ENCODE data around the gene SLC38A8. TPM values are rescaled to one million over a fixed set of nuclear protein-coding genes. Genes with fewer than 3 reads are reported as not detected.

SLC38A8 gene
- total RNA-seq, 1 experiment from 2014 or later: 0.42 TPM

DNA sequence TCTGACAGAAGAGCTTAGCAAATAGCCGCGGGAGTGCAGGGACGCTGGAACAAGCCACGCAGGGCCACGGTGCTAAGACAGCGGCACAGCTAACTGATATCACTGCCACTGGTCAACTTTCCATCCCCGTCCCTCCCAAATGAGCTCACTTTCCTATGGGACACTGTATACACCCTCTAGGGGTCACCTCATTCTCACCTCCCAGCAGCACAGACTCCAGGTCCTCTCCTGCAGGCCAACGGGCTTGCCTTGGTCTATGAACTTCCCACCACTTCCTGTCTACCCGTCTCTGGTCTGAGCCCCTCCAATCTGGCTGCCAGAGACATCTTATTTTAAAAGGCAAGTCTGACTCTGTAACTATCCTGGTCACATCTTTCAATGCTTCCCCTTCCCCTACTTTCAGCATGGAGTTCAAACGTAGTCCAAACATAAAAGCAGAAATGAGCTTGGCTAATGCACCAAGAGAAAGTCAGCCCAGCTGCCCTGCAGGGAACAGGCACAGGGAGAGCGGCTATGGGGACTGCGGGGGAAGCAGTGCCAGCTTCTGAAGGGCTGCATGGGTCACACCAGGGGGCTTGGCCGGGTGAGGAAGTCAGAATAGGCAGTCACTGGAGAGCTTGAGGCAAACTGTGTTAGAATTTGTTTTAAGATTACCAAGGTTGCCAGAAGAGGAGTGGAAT is 26.3 kb upstream of the SLC38A8 start:
- DNase-seq (ENCODE audit: low read depth): no peak

DNA sequence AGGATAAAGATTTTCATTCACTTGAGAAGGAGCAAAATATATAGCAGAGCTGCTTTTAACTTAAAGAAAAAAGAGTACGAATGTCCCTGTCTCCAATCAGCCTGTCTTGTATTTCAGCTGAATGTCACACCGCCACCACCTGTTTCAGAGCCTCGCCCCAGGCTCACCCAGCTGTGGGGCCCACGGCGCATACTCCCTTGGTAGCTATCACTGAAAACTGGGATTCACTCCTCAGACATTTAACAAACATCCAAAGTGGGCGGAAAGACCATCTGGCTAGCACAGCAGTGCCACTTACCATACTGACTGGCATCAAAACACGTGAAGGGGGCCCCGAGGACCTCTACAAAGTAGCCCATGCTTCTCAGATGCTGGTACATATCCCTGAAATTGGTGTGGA is 25.4 kb upstream of the SLC38A8 start:
- no peak for DNase-seq (ENCODE audit: low read depth)

DNA sequence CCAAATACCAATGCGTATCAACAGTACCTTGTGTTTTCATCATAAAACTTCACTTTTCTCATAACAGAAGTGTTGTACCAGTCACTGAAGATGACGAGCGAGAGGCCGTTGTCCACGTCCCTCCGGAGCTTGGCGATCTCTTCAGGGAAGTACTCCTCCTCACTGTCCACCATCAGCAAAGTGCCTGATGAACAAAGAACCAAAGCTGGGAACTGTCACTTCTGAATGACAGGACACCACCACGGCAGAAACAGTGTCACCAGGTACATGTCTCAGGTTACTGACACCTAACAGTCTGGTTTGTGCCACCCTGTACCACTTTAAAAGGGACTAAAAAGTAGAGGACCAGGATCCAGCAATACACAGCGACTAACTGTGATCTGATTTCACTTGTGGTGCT is 25.0 kb upstream of the SLC38A8 start:
- no peak for DNase-seq (ENCODE audit: low read depth)

DNA sequence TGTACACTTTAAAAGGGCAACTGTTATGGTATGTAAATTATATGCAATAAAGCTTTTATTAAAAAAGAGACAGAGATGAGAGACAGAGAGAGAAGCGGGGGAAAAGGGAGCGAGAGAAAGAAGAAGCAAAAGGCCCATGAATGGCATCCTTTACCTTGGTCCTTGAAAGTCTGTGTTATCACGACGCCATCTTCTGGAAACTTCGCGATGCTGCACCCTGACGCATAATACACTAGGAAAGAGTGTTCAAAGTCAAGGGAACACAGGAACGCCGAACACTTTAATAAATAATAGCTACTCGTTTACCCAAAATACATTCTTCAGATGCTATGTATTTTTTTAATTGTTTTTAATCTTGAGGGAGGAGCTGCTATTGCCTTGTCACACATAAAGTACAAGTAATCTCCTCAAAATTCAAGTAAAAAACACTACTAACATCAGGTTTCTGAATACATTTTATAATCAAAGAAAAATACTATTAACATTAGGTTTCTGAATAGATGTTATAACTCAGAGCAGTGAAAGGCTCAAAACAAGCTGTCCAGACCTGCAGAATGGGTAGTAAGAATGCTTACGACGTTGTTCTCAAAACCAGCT is 23.0 kb upstream of the SLC38A8 start:
- DNase-seq (ENCODE audit: low read depth): peak; percentile 51

DNA sequence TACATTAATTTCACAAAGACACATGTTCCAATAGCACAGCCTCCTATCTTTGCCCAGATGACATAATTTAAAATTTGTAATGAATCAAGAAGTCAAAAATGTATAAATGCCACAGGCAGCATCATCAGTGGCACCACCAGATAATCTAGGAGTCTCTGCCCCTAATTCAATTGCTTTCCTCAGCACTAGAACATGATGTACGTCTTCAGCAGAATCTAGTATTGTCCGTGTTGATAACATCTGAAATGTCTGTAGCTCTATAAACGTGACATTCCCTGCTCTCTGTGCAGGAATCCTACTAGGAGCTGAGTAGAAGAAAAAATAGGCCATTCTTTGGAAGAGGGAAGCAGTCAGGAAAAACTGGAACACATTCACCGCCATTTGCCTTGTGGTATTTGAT is 21.4 kb upstream of the SLC38A8 start:
- DNase-seq (ENCODE audit: low read depth): no peak

DNA sequence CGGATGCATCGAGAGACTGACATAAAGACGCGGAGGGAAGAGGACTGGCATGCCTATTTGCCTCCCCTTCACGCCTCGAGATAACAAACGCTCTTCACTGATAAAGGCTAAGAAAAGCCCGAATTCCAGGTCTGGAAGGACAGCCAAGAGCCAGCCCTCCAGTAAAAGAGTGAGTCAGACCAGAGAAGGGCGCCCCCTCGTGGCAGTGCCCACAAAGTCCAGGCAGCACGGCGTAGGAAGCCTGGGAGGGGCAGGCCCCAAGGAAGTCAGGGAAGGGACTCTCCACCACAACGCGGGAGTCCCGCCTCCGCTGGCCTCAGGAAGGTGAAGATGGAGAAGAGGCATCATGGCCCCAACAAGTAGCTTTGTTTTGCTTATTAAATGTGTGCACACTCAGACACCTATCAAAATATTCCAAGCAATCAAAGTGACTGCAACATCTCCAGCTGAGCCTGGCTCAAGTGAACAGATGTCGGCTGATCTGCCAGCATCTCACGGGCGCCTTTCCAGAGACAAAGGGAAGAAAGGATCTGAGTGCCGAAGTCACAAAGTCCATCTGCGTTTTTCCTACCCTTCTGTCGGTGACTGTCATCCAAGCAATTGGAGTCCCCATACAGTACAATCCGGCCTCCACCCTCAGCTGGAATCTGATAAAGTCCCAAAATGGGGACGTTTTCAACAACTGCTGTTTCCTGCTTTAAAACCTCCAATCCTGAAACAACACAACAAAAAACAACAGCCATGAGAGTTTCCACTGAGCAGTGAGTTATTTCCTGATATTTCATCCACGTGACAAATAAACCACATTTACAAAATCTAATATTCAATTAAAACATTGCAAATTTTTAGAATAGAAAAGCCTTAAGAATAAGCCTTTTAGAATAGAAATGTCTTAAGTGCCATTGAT is 20.4 kb upstream of the SLC38A8 start:
- DNase-seq (ENCODE audit: low read depth): peak; percentile 58

DNA sequence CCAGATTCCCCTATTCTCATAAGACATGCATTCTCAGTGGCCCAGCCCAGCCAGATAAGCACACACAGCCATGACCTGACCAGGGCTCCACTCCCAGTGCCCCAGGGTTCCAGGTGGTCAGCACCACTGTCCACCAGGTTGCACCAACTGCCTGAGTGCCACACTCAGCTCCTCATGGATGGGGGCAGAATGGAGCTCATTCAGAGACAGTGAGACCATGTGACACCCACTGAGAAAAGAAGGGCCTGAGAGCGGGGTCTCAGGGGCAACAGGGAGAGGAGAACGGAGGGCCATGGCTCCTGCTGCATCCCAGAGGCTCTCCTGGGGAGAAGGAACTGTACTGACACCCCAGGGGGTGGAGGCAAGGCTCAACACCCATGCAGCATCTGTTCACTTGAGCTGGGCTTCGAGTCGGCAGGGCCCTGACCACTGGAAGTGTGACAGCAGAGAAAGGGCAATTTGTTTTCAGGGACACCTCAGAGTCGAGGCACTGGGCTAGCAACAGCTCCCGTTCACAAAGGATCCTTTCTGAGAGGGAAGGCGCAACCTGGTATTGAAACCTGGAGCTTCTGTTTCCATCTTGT is 18.7 kb upstream of the SLC38A8 start:
- DNase-seq (ENCODE audit: low read depth): no peak

DNA sequence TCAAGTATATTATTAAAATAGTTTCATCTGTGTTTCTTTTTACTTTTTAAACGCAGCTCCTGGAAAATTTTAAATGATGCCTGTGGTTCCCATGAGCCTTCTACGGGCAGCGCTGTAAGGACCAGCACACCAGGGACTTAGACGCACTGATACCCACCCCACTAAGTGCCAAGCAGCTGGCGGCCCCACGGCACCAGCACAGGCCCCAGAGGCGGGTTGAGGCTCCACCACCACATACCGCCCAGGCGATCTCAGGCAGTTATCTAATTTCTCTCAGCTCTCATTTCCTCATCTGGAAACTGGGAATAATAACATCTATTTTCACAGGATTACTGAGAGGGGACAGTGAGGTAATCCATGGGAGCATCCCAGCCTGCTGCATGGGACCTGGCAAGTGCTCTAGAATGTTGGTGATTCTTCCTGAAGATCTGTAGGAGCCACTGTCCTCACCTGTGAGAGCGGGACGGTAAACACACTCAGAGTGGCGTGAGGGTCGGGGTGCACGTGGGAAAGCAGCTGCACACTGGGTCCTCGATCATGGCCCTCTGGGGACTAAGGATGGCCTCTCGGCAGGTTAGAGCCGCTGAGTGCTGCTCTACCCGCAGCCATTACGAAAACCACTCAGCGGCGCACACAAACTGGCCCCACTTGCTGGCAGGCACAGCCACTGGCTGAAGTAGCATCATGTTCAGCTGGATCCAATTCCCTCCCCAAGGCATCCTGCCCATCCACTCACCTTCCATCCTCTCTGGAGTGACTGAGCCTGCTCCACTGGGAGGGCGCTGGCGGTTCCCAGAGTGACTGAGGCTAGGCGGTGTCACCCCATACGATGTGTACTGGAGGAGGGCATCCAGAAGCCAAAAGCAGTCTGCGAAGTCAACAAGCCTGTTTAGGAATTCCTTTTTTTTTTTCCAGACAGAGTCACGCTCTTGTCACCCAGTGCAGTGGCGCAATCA is 17.6 kb upstream of the SLC38A8 start:
- DNase-seq (ENCODE audit: low read depth): no peak

DNA sequence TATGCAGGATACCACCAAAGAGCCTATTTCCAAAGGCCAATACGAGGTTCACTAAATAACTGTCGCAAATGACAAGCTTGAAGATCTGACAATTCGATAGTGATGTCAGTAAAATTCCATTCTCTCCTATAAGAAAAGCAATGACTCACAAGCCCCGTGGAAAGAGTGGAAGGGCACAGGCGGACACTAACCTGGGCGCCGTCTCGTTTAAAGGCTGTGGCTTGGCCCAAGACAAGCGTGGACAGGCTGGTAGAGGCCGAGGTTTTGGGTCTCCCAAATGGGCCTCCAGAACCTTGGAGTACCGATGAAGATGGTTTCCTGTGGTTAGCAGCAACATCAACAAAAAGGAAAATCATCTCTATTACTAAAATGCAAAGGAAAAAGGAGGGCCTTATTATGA is 16.5 kb upstream of the SLC38A8 start:
- DNase-seq (ENCODE audit: low read depth): no peak

DNA sequence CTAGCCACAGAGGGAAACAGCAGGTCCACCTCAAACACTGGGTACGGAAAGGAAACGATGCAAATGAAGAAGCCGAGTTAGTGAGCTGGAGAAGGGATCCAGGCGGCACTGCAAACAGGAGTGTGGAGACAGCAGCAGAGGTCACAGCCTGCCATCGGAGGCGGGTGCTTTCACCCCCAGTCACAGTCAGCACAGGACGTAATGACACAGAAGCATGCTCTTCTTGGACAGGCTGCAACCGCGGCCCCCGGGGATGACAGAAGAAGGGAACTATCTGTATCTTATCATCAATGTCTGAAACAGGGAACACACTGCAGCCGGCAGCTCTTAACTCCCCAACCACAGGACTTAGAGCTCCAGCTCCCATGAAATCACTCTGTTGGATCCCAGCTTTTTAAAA is 16.1 kb upstream of the SLC38A8 start:
- DNase-seq (ENCODE audit: low read depth): no peak

DNA sequence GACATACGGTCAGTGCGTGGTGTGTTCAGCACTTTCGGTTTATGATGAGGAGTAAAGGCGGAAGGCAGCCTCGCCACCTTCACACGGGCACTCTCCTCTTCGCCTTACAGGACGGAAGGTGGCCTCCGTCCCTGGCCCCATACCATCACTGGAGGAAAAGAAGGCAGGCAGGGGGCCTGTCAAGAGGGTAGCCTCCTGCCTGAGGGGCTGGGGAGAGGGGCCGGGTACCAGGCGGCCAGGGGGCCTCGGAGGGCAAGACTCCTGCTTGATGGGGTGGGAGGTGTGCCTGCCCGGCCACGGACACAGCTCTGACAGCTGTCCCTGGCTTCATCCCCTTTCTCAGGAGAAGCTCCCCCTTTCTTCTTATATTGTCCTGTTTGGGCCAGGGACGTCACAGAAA is 15.6 kb upstream of the SLC38A8 start:
- DNase-seq (ENCODE audit: low read depth): no peak

DNA sequence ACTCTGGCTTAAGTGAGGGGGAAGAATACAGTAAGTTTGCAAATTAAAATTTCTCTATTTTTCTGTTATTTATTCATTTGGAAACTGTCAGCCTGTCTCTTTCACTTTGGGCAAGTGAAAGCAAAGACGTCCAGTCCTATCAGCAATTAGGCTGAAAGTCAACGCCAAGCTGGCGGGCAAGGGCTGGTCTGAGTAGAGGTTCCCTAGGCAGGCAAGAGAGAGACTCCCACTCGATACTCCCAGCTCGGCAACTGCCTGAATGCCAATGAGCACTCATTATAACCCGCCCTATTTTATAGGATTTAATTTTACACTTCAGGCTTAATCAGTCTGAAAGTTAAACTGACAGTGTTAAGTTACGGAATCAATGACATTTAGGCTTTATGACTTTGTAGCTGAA is 14.3 kb upstream of the SLC38A8 start:
- DNase-seq (ENCODE audit: low read depth): no peak

DNA sequence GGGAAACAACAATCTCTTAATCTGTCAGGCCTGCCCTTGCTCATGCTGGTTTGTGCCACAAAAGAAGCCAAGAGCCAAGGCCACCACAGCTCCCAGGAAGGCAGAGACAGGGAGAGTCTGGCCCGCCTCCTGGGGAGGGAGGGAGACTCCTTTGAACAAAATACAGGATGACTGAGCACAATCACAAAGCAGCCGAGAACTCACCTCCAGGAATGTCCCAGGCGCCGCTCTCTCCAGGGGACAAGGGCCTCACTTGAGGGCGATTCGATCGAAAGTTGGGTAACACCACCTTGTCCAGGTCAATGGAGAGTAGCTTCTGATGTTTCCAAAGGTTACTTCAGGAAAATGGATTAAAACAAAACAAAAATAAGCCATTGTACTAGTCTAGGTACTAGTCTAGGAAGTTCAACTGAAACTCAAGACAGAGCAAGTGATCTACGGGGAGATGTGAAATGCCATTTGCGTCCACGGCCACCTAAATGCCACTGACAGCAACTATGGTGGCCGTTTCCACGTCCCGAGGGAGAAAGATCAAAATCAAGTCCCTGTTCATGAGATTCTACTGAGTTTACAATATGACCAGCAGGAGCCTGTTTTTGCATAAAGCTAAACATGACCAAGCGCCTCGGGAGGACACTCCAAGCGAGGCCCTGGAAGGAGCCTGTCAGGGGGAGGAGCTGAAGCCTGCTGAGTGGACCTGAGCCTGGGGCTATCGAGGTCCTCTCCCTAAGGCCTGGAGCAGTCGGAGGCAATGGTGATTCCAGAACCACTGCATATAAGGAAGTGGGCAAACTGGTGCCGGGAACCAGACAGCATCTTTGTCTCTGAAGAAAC is 13.4 kb upstream of the SLC38A8 start:
- DNase-seq (ENCODE audit: low read depth): no peak

DNA sequence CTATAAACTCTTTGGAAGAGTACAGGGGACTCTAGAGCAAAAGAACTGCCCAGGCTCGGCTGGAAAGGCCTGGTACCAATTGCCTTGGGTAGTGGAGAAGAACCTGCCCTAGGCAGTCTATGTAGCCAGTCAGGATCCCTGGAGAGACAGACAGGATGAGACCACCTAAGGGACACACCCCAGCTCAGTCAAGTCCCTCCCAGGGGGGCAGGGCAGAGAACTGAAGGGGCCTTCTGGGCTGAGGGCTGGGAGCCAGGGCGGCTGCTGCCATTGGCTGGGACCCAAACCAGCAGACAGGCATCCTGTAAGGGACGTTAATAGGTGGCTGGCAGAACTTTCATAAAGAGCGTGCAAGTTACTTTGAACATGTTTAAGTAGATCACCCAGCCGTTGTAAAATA is 12.8 kb upstream of the SLC38A8 start:
- DNase-seq (ENCODE audit: low read depth): no peak

DNA sequence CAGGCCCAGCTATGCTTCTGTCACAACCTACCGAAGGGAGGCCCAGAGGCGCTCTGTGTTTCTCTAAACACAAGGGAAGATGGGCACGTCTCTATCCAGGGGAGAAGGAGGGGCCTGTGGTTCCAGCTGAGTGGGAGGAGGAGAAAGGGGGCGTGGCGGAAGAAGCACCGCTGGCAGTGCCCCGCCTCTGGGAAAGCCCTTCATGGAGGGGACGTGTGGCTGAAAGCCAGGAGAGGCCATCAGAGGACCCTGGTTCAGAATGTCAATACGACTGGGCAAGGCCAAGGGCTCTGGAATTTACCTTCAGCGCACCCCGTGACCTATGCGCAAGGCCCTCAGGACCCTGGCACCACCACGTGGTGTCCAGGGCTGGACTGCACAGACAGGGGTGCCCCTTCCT is 12.3 kb upstream of the SLC38A8 start:
- DNase-seq (ENCODE audit: low read depth): no peak

DNA sequence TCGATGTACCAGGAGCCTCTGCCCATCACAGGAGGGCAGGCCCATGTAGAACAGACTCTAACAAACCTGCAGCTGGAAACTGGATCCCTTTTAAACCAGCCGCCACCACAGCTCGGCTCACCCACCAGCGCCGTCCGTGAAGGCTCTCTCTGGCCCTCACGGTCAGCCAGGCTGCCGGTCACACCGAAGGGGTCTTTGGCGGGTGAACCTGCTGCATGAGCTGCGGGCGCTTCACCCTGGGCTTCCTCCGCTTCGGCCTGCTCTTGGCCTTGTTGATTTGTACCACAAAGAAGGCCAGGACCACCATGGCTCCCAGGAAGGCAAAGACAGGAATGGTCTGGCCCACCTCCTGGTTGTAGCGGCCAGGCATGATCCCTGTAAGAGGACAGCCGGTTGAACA is 11.7 kb upstream of the SLC38A8 start:
- no peak for DNase-seq (ENCODE audit: low read depth)

DNA sequence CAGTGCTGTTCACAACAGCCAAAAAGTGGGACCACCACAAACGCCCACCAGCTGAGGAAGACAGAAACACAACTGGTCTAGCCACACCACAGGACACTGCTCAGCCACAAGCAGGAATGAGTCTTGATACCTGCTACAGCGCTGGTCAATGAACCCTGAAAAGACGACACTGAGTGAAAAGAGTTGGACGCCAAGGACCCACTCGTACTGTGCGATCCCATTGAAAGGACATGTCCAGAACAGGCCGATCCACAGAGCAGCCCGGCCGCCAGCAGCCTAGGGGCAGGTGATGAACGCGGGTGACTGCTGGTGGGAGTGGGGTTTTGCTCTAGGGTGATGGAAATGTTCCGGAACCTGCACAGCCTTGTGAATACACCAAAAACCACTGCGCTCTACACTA is 10.6 kb upstream of the SLC38A8 start:
- no peak for DNase-seq (ENCODE audit: low read depth)

DNA sequence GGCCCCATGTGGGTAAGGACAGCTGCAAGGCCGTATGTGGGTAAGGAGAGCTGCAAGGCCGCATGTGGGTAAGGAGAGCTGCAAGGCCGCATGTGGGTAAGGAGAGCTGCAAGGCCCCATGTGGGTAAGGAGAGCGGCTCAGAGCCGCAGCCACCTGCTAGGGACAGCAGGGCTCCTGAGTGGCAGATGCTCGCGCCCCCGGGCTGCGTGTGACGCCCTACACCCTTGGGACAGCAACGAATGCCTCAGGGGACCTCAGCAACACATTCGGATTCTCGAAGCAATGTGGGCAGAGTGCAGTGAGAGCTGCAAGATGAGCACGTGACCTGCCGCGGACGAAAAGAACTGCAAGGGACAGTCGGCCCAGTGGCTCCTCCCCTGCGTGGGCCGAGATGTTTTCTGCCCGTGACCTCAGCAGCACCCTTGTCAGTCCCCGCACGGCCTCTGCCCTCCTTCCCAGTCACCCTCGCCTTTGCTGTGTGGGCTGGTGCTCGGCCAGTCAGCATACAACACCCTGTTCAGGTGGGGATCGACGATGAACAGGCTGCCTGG is 9.6 kb upstream of the SLC38A8 start:
- no peak for DNase-seq (ENCODE audit: low read depth)

DNA sequence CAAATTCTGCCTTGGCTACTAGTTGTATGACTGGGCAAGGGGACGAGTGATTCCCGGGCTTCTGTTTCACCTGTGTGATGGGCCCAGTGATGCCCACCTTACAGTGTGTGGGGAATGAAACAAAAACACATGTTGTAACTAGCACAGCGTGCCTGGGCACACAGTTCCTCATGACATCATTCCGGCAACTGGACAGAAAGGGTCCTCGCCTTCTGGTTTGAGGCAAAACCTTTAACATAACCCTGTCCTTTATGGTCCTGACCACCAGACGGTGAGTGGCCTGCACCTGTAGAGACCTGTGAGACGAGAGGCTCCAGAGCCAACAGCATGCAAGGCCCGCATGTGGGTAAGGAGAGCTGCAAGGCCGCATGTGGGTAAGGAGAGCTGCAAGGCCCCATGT is 7.7 kb upstream of the SLC38A8 start:
- no peak for DNase-seq (ENCODE audit: low read depth)

DNA sequence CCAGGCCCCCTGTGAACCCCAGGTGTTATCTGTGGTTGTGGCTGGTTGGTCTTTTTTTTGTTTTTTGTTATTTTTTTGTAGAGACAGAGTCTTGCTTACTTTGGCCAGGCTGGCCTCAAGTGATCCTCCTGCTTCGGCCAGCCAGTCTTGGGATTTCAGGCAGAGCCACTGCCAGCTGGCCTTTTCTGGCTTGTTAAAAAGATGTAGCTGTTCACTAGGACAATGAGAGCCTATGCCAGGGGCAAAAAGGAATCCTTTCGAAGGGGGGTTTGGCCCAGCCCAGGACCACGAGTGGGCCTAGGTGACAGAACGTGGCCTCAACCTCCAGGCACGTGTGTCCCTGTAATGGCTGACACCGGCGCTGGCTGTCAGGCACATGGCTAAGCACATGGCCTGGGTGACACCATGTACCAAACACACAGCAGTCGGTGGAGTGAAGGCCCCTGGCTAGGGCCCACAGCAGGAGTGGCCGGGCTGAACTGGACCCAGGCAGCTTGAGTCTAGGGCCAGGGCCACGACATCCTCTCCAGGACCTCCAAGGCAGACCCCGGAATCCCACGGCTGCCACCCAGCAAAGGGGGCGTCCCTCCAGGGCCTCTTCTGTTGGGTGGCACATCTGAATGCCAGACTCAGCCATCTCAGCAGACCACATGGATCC is 6.9 kb upstream of the SLC38A8 start:
- DNase-seq (ENCODE audit: low read depth): no peak

Data from M059J (cell line).